GM10266 (cell line): Measurements from ENCODE around the gene BASP1.

Experiments
- DNase-seq: peaks from one replicate; pipeline ENCODE4 v3.0.0; 2012; ENCODE audit errors: extremely low spot score
- CTCF ChIP-seq: IDR thresholded peaks from 2 replicates; pipeline ENCODE4 v1.5.1; 2012; ENCODE audit warnings: mild to moderate bottlenecking, low read depth; ENCODE audit not compliant: control insufficient read depth, insufficient read depth; ENCODE audit errors: missing control alignments

Gene BASP1

GRCh38 chr5:17219006-17219422 lies 1.6 kb downstream of the BASP1 start:
- peak; percentile 46 for DNase-seq
- TF ChIP-seq CTCF = no peak

- peak; percentile 23 for DNase-seq
- no peak for TF ChIP-seq CTCF
Observed at GRCh38 chr5:17219469-17219868, 2.0 kb downstream of the BASP1 start.

- no peak for TF ChIP-seq CTCF
- no peak for DNase-seq
Observed at GRCh38 chr5:17219992-17220391, 2.6 kb downstream of the BASP1 start.

GRCh38 chr5:17220469-17220868 lies 3.0 kb downstream of the BASP1 start:
- no peak for DNase-seq
- TF ChIP-seq CTCF = no peak

- no peak for DNase-seq
- no peak for TF ChIP-seq CTCF
Observed at GRCh38 chr5:17221843-17222636, 4.6 kb downstream of the BASP1 start.

GRCh38 chr5:17222664-17223063 lies 5.2 kb downstream of the BASP1 start:
- TF ChIP-seq CTCF = no peak
- no peak for DNase-seq

GRCh38 chr5:17223367-17224185 lies 6.1 kb downstream of the BASP1 start:
- DNase-seq = peak; percentile 34
- TF ChIP-seq CTCF = no peak
